Urinary bladder (tissue), 4 donors: ENCODE measurements around the gene KLHL22. TPM values are rescaled to one million over a fixed set of nuclear protein-coding genes. Genes with fewer than 3 reads are reported as not detected.
"Not testable (repeated sequence)": the region's sequence is repeated elsewhere in the genome, so short reads cannot be mapped to it uniquely, and the experiment has no call there.

Source experiments
- DNase-seq: peaks from one replicate; pipeline ENCODE4 v3.0.0-alpha.2; 2015; ENCODE audit errors: extremely low spot score
- H3K27ac ChIP-seq: one replicate; pipeline ENCODE4 v1.5.1; 2013; ENCODE audit warnings: low read depth, mild to moderate bottlenecking, moderate library complexity
- H3K36me3 ChIP-seq: one replicate; pipeline ENCODE4 v1.6.1; 2013; ENCODE audit warnings: mild to moderate bottlenecking, moderate library complexity; ENCODE audit not compliant: insufficient read depth
- H3K4me1 ChIP-seq: one replicate; pipeline ENCODE4 v1.6.1; 2013; ENCODE audit warnings: mild to moderate bottlenecking, moderate library complexity; ENCODE audit not compliant: insufficient read depth
- H3K4me3 ChIP-seq: one replicate; pipeline ENCODE4 v1.5.1; 2013; ENCODE audit warnings: low read depth, low read length
- WGBS: extraction: QIAGEN DNeasy Blood & Tissue Kit; methylation state at CpG from one replicate; pipeline ENCODE4 v1.1.7; 2013; 5-methylcytosine and 5-hydroxymethylcytosine counted together
- polyA plus RNA-seq: library from polyadenylated mRNA; stranded (reverse); fragments of 200-250 nt; gene quantifications from one replicate; pipeline ENCODE4 v1.2.3, GENCODE V29; 2013
- small RNA-seq: library from RNA; depleted of rRNA; stranded (forward); fragments of <200 nt; gene quantifications from one replicate; pipeline ENCODE3, GENCODE V24; 2014
- total RNA-seq: library from RNA; depleted of rRNA; stranded (reverse); fragments of >200 nt; gene quantifications from one replicate; pipeline ENCODE4 v1.2.3, GENCODE V29; 2014
- donor health status: healthy with polysubstance abuse.
- donor health status: healthy.

The KLHL22 gene
- total and polyA plus RNA-seq, 2 donors = 26.3 to 36.7 TPM

GRCh38 chr22:20395907-20396287, 99.7 kb downstream of the KLHL22 start:
- H3K27ac ChIP-seq = no peak overlapping the region
- DNase-seq = no peak
- H3K4me3 ChIP-seq = no peak overlapping the region
- no peaks in the 10 kb centered on the region for H3K4me1 ChIP-seq
- H3K36me3 ChIP-seq = no peaks in the 10 kb centered on the region
- WGBS = 64% methylated on average over 2 of the region's 2 CpGs

GRCh38 chr22:20395181-20395906, 100.3 kb downstream of the KLHL22 start:
- 75% methylated on average over 20 of the region's 20 CpGs for WGBS
- no peak overlapping the region for H3K4me3 ChIP-seq
- DNase-seq = no peak

GRCh38 chr22:20393705-20394476, 101.7 kb downstream of the KLHL22 start, which contains the start of gene ZNF74:
Gene ZNF74 (plus strand): TSS chr22:20394151. CDS start chr22:20394629, 478 bp downstream.
- peak; percentile 85 for DNase-seq
- peak within 1 kb of the TSS; percentile 66 for H3K27ac ChIP-seq
- peak within 1 kb of the TSS; percentile 79 for H3K4me3 ChIP-seq
- 1% methylated on average over 71 of the region's 71 CpGs for WGBS
- H3K4me1 ChIP-seq = no peaks in the 10 kb centered on the region
- no peaks in the 10 kb centered on the region for H3K36me3 ChIP-seq

More at GRCh38 chr22:20395181-20395906, 100.3 kb downstream of the KLHL22 start:
- H3K36me3 ChIP-seq = no peaks in the 10 kb centered on the region
- no peak overlapping the region for H3K27ac ChIP-seq
- H3K4me1 ChIP-seq = no peaks in the 10 kb centered on the region

- 94% methylated on average over 23 of the region's 23 CpGs for WGBS
- DNase-seq = no peak
- Histone ChIP-seq H3K36me3 (no peaks in the 10 kb centered on the region), H3K27ac (no peak overlapping the region), H3K4me1 (no peaks in the 10 kb centered on the region), H3K4me3 (peak overlapping the region; percentile 79)
Measured at GRCh38 chr22:20392983-20393704, 102.5 kb downstream of the KLHL22 start.

- not testable (repeated sequence) for H3K36me3 ChIP-seq, H3K4me1 ChIP-seq, H3K4me3 ChIP-seq, H3K27ac ChIP-seq, DNase-seq
- WGBS = 97% methylated on average over 53 of the region's 53 CpGs
Measured at GRCh38 chr22:20392365-20392881, 103.2 kb downstream of the KLHL22 start.

Small RNA genes within 50 kb of the gene (small RNA-seq; reads per million reads assigned to genes)
- gene RF00019 (not detected), gene RN7SL812P (not detected), gene RNU6-225P (not detected), gene RNY1P9 (not detected)

Other genes starting within 250 kb of the KLHL22 start
- gene RTN4R, start 227.5 kb downstream of the KLHL22 start, total RNA-seq = 3.1 TPM
- gene RTN4R, start 227.5 kb downstream of the KLHL22 start, polyA plus RNA-seq = 1.1 TPM
- gene DGCR6L, start 175.7 kb downstream of the KLHL22 start, total RNA-seq = 22.8 TPM
- 80.7 TPM for gene DGCR6L, start 175.7 kb downstream of the KLHL22 start, polyA plus RNA-seq
- gene ZNF74, start 101.6 kb downstream of the KLHL22 start, total RNA-seq = 9.7 TPM
- 9.3 TPM for gene ZNF74, start 101.6 kb downstream of the KLHL22 start, polyA plus RNA-seq
- 10.4 TPM for gene SCARF2, start 58.0 kb downstream of the KLHL22 start, total RNA-seq
- 16.8 TPM for gene SCARF2, start 58.0 kb downstream of the KLHL22 start, polyA plus RNA-seq
- 34.0 TPM for gene MED15, start 11.8 kb upstream of the KLHL22 start, total RNA-seq
- gene MED15, start 11.8 kb upstream of the KLHL22 start, polyA plus RNA-seq = 57.9 TPM